NCI-H69 (cell line): ENCODE data around the gene JAKMIP2.
"Not testable (repeated sequence)": the region's sequence is repeated elsewhere in the genome, so short reads cannot be mapped to it uniquely, and the experiment has no call there.

Experiments used
- DNase-seq: peaks from one replicate; lab custom pipeline; 2025; lab: John Stamatoyannopoulos, UW

Gene JAKMIP2

DNA sequence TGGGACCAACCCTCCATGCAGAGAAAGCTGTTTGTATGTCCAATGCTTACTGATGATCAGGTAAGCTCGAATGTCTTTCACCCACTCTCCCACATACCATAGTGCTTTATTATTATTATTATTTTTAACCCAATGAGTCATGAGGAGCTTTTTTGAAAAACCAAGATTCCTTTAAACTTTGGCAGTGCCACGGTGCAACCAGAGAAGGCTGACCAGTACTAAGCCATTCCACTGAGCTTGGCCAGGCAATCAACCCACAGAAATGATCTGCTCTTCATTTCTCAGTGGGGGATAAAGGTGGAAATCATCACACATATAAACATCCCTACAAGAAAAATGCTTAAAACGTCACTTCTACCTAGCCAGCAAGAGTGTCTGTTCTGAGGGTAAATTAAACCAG lies 35.5 kb downstream of the JAKMIP2 start:
- DNase-seq: no peak

DNA sequence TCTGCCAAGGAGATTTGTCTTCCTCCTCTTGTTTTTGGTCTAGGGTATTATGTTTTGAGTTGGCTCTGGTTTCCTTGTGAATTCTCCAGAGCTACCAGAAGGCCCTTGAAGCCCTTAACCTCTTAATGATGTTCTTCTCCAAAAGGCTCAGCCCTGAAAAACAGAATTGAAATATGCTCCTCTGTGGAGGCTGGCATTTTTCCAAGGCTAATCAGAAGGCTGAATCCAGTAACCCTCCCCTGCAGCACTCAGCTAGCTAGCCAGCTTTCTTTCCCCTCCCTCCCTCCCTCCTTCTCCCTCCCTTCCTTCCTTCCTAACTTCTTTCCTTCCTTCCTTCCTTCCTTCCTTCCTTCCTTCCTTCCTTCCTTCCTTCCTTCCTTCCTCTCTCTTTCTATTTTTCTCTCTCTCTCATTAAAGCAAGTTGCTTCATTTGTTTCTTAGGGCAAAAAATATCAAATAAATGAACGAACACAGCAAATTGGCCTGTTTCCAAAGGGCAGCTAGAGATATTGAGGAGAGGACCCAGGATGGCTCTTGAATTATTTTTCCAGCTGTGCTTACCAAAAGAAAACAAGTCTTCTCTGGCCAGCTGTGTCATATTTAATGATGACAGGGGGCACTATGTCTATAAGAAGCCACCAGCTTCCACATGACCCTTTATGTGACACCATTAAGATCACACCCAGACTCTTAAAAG lies 38.7 kb downstream of the JAKMIP2 start:
- DNase-seq: peak; percentile 98

DNA sequence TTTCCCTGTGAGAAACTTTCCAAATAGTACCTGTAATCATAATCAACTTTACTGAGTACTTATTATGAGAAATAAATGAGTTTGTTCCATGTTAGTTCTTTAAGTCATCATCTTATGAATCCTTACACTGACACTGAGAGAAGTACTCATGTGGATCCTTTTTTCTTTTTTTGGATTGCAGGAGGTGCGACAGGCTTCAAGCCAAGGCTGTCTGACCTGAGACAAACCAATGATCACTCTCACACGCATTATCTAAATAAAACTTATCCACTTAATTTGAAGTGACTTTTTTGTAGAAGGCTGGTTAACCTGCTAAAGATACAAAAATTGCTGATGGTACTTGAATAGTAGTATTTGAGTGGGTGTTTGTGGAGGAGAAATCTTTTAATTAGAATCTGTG lies 39.5 kb downstream of the JAKMIP2 start:
- DNase-seq: no peak

DNA sequence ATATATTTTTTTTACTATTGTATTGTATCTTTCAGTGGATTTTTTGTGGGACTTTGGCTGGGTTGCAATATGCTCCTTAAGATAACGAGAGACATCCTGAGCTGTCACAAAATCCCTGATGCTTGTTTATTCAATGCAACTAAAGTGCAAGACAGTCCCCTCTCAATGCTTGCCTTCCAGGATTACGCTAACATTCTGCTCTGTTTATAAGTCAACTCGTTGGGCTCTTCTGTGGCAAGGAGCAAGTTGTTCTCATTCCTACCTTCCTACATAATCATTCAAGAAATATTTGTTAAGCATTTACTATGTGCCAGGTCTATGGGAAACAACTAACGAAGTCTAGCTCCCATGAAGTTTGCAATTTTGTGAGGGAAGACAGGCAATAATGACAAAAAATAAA lies 40.4 kb downstream of the JAKMIP2 start:
- DNase-seq: no peak

DNA sequence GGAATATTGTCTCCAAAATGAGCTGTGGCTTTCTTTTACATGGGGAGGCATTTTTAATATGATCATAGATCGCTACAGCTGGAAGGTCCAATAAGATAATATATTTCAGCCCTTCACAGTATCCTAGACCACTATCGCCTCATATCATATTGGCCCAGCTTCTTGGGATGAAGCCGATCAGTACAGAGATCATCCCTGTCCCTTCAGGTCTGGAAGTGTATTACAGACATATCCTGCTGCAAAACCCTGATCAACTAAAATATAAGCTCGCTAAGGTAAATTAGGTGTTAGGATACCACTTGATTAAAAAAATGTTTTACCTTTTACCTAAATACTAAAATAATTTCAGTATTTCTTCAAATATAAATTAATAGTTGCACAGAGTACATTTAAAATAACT lies 41.7 kb downstream of the JAKMIP2 start:
- peak; percentile 54 for DNase-seq

DNA sequence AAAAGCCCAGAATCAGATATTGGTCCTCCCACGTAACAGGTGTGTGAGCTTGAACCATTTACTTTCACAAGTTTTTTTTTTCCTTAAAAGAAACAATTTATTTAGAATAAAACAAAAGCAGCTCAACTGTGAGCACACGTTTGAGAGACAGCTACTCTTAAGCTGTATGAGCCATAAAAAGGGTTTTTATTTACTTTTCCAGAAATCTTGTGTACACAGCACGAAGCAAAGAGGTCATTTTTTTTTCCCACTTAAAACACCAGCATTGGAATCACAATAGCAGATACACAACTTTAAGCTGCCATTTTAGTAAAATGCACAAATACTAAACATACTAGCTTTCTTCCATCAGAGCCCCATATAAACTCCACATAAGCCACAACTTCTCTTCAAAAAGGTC lies 44.6 kb downstream of the JAKMIP2 start:
- peak; percentile 69 for DNase-seq

DNA sequence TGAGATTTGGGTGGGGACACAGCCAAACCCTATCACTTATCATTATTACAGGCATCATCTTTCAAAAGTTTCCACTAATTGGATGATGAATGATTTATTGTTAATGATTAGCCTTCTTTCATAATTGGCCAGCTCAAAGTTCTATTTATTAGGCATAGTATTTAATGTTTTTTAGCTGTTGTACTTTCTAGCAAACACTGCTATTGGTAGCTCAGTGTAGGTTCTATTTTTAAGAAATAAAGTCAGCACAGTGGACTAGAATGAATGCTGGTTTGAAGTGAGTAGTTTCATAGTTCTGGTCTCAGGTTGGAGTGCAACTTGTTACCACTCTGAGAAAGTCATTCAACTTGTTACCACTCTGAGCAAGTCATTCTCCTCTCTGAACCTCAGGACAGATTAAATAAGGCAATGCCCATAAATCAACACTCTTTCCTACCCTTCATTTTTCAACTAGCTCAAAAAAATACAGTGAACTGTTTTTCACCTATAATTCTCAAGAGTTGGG lies 46.9 kb downstream of the JAKMIP2 start:
- no peak for DNase-seq

DNA sequence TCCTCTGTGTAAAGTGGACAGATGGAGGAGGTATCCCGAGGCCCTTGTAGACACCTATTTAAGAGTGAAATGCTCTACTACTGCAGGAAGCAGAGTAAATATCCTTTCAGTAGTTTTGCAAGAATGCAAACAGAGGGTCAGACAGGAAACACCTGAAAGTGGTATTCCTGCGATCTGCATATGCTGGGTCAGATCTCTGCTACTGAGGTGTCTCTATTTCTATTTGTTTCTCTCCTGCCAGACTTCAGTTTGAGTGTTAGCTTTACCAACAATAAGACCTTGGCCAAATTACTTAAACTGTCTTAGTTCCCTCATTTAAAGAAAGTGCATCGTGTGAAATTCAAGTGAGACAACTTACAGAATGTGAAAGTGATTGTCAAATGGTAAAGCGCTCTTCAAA lies 47.6 kb downstream of the JAKMIP2 start:
- peak; percentile 93 for DNase-seq

DNA sequence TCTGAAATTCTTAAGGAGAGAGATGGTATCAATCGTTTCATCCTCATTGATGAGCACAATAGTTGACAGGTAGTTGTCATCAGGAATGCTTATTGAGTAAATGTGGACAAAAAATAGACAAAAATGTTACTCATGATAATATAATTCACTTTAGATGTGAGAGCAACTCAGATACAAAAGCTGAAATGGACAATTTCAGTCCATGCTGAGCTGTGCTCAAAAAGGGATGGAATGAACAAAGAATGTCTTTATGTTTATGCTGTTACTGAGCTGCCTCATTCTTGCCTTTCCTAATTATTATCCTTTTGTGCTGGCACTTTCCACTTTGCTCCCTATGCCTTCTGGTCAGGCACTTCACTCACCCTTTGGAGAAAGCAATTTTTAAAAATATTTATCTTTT lies 49.5 kb downstream of the JAKMIP2 start:
- no peak for DNase-seq

DNA sequence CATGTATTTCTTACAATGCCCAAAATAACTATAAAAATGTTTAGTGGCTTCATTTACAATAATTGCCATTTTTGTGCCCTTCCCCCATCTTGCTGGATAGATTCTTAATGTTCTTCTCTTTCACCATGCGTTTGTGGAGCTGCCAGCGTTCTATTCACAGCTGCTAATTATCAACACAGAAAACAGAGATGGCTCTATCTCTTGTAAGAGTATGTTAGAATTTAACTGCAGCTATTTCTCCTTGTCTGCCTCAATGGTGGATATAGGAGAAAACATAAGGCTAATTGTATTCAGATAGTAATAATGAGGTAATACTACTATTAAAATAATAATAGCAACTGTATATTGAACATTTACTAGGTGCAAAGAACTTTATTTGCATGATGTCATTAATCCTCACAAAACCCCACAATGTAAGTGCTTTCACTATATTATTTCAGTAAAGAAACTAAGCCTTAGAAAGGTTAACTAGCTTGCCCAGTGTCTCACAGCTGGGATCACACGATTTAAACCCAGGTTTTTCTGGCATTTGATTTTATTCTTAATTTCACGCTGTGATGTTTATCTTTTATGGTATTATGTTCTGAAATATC lies 50.1 kb downstream of the JAKMIP2 start:
- no peak for DNase-seq

DNA sequence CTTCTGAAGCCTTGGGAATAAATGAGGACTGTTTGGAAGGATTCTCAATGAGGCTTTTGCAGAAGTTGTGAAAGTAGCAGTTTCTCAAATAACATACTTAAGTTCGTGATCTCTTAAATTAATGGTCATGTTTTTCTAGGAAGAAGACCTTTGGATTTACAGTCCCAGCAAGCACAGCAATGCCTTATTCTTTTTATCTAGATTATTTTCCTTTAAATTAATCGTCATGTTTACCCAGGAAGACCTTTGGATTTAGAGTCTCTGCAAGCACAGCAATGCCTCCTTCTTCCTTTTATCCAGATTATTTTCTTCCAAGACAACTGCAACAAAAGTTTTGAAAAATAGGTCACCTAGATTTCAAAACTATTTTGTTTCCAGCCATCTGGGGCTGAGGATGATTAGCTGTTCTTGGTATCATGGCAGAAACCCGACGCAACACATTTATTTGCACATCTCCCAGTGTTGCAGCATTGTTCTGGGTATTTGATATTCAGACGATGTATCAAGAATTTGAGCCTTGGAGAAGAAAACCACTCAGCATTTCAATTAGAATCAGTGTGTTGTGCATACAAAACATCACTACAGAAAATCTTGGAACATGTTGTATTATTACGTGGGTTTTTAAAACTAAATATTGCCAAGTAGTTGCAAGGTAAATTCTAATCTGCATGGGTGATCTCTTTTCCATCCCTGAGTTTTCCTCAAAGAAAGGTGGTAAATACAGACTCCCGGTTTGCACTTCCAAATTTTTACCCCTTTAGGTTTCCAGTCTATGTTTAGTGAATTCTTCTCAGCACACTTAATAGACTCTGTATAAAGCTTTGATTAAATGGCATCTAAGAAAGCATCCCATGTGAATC lies 50.9 kb downstream of the JAKMIP2 start:
- no peak for DNase-seq

DNA sequence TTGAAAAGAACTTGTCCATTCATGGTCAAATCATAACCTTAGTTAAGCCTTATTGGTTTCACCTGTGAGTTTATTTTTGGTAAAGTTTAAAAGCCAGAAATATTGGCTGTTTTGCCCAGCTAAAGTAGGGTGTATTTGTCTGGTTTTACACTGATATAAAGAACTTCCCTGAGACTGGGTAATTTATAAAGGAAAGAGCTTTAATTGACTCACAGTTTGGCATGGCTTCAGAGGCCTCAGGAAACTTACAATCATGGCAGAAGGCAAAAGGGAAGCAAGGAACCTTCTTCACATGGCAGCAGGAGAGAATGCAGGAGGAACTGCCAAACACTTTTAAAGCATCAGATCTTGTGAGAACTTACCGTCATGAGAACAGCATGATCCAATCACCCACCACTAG lies 55.3 kb downstream of the JAKMIP2 start:
- no peak for DNase-seq

DNA sequence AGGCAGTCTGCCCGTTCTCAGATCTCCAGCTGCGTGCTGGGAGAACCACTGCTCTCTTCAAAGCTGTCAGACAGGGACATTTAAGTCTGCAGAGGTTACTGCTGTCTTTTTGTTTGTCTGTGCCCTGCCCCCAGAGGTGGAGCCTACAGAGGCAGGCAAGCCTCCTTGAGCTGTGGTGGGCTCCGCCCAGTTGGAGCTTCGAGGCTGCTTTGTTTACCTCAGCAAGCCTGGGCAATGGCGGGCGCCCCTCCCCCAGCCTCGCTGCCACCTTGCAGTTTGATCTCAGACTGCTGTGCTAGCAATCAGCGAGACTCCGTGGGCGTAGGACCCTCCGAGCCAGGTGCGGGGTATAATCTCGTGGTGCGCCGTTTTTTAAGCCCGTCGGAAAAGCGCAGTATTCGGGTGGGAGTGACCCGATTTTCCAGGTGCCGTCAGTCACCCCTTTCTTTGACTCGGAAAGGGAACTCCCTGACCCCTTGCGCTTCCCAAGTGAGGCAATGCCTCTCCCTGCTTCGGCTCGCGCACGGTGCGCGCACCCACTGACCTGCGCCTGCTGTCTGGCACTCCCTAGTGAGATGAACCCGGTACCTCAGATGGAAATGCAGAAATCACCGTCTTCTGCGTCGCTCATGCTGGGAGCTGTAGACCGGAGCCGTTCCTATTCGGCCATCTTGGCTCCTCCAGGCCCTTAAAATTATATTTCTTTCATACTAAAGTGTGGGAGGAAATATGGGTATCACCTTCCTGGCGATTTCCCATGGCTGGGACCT lies 61.2 kb downstream of the JAKMIP2 start:
- DNase-seq: not testable (repeated sequence)

DNA sequence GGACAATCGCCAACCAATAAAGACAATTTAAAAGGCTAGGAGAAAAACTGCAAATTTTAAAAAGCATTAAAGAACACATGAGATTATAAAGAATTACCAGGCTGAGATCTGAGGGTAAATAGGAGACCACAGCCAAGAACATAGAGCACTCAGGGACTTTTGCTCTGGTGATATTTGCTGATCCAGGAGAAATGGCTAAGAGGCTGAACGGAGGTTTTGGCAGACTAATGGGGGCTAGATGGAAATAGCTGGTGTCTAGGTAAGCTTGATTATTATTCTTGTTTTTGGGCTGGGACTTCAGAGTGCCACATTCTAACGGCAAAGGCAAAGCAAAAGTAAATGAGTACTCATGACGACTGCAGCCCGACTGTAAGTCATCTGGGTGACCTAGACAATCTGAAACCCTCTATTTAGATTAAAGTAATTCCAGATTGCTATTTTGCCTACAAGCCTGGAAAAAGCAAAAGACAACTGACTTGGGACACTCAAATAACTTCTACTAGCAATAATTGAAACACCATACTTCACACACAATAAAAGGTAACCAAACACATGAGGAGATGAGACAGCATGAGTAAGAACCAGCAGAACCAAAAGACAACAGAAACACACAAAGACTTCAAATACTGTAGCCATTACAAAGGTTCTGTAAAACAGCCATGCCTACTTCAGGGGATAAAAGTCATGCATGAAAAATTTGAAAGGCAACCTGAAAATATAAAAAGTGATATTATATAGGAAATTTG lies 68.8 kb downstream of the JAKMIP2 start:
- DNase-seq: no peak

DNA sequence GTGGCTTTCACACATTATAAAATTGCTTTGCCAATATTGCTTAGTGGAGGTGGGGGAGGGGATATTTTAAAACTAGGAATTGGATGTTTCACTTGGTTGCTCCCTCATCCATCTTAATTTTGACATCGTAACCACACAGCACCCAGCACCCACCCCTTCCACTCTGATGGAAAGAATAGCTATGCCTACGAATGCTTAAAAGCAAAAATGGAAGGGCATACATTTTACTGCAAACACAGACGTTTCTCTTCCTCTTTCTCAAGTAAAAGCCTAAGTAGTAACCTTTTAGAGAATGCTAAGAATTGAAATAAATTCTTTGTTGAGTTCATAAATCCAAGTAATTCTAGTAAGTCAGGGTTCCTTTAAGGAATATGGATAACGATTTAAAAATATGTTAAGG lies 69.9 kb downstream of the JAKMIP2 start:
- no peak for DNase-seq

DNA sequence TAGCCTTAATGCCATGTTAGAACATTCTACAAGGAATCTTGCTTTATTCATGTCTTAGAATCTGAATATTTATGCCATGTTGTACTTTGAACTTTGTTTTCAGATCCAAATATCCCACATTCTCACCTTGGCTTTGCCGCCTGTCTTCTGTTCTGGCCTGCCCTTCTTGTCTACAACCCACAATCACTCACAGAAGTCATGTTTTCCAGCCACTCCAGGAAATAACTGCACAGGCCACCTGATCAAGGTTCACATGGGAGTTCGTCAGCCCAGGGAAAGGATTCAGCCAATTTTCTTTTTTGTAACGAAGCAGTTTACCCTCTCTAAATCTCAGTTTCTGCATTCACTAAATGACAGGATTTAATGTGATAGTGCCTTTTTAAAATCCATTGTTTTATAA lies 70.5 kb downstream of the JAKMIP2 start:
- DNase-seq: no peak

DNA sequence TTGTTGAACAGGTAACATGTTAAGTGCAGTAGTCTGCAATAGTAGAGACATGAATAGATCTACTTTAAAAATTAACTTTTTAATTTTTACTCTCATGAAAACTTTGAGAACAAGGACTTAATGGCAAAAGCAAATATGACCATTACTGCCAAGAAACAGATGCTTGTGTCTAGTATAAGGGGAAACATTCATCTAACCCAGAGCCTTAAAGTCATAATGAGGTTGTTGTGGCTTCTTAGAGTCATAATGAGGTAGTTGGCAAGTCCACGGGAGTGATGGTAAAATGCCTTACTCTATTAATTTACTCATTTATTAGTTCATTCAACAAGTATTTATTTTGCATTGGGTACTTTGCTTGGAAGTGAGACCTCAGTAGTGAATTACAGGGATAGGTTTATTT lies 71.5 kb downstream of the JAKMIP2 start:
- no peak for DNase-seq

DNA sequence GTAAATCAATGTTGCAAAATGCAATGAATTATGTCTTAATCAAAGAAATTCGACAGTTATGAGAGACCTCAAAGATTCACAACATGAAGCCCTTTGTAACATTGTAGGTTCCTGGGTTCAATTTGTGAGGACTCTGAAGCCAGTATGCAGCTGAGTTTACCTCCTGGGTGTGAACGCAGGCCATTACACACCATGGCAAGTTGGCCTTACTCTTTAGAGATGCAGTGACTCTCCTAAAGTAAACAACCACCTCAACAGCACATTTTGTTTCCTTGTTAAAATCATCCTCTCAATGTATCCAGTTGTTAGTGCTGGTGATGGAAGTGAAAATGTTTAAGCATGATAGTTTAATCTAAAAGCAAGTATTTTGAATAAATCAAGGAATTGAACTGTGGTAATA lies 73.8 kb downstream of the JAKMIP2 start:
- peak; percentile 77 for DNase-seq

DNA sequence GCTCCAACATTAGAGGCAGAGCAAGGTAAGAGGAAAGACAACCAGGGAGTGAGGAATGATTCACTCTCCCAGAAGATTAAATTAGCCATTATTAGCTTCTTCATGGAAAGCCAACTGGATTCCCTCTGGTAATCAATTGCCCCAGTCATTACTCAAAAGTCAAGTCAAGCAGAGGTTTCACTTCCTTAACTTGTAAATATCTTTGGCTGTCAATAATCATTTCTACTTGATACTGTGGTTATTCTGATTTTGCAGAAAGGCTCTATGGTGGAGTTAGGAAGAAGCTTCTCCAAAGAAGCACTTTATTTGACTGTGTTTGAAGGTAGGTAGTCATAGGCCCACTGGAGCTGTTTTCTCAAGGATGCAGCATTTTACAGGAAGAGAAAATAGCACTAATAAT lies 78.0 kb downstream of the JAKMIP2 start:
- no peak for DNase-seq

DNA sequence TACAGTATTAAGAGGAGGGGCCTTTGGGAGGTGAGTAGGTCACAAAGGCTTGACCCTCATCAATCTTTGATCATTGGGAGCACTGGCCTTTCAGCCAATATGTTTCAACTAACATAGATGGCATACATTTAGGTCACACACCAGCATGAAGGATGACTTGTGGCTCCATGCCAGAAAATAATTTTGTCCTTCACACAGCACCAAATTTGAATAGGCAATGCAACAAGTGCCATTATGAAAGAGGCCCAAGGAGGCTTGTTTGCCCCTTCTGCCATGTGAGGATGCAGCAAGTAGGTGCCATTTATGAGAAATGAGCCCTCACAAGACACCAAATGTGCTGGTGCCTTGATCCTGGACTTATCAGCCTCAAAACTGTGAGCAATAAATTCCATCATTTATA lies 81.1 kb downstream of the JAKMIP2 start:
- peak; percentile 63 for DNase-seq

DNA sequence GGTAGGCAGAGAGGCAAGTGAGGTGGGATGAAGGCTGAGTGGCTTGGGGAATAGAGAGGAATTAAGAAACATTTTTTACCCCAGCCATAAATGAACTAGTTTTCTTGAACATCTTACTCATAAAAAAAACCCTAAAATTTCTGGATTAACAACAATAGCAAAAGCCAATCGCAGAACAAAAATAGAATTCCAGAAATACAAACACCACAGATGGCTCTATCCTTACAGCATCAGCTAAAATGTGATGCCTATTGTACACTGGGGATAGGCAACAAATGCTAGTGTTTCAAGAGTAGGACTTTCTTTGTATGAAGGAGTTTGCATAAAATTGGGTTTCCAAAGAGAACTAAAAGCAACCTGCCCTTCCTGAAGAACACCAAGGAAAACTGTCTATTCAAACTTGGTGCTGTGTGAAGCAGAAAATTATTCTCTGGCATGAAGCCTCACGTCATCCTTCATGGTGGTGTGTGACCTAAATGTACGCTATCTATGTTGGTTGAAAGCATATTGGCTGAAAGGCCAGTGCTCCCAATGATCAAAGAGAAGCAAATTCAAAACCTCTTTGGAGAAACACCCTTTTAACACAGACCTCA lies 82.9 kb downstream of the JAKMIP2 start:
- DNase-seq: no peak
